Fibroblast of lung (primary cell): ENCODE results near the gene CLDN9.

ENCODE experiments used
- EZH2 ChIP-seq: IDR thresholded peaks from 2 replicates; pipeline ENCODE4 v1.5.1; 2012; ENCODE audit warnings: low read length, control low read depth, mild to moderate bottlenecking; ENCODE audit errors: missing control alignments
- TF ChIP-seq, protein P1 (sequence below), 2 donors: IDR thresholded peaks in 1 of 2; conservative IDR thresholded peaks in 1 of 2; 1 replicate in 1 of 2; 2 replicates in 1 of 2; pipeline ENCODE4 v1.5.1; 2011 to 2012; ENCODE audit warnings: low read length in 2 of 2, control low read depth in 1 of 2, inconsistent platforms in 1 of 2, low read depth in 1 of 2, mild to moderate bottlenecking in 1 of 2

DNA sequence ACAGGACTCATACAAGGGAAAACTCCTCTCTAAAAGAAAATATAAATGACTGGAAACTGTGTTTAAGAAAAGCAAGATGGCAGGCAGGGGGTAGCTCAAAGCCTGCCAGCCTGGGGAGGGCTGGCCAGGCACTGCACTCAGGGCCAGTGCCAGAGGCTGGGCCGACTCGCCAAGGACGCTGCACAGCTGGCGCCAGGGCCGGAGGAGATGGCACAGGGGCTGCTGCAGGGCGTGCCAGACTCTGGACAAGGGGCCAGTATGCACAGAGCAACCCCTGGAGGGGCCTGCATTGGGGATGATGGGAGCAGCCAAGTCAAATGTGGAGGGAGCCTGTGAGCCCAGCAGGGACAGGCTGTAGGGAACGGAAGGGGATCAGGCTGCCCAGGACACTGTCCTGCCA, 36.5 kb upstream of the CLDN9 start:
- TF ChIP-seq, protein P1, sequence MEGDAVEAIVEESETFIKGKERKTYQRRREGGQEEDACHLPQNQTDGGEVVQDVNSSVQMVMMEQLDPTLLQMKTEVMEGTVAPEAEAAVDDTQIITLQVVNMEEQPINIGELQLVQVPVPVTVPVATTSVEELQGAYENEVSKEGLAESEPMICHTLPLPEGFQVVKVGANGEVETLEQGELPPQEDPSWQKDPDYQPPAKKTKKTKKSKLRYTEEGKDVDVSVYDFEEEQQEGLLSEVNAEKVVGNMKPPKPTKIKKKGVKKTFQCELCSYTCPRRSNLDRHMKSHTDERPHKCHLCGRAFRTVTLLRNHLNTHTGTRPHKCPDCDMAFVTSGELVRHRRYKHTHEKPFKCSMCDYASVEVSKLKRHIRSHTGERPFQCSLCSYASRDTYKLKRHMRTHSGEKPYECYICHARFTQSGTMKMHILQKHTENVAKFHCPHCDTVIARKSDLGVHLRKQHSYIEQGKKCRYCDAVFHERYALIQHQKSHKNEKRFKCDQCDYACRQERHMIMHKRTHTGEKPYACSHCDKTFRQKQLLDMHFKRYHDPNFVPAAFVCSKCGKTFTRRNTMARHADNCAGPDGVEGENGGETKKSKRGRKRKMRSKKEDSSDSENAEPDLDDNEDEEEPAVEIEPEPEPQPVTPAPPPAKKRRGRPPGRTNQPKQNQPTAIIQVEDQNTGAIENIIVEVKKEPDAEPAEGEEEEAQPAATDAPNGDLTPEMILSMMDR (conservative IDR thresholded peaks at IDR 0.05 in 1 of 2, IDR thresholded peaks at IDR 0.05 in 1 of 2; ENCODE audit: low read depth in 1 of 2, low read length in 2 of 2), result no peak
- no peak for TF ChIP-seq EZH2
